ENCODE data around the gene WDFY4.

WDFY4 gene

GRCh38 chr10:48820231-48820630 lies 135.6 kb downstream of the WDFY4 start:
- no peak for DNase-seq

DNA sequence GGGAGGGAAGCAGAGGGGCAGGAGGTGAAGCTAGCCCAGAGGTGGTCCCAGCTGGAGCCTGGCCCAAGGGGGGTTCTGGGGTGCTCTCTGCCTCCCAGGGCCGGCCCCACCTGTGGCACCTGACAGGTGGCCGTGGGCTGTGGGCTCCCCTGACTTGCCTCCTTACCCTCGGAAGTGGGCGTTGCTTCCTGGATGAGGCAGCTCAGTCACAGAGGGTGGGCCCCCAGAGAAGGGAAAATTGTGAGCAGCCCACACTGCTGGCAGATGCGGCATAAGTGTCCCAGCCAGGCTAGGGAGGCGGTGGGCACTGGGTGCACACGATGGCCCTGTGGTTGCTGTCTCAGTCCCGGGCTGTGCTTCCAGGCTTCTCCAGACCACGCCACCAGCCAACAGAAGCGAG lies 136.0 kb downstream of the WDFY4 start:
- no peak for DNase-seq

DNA sequence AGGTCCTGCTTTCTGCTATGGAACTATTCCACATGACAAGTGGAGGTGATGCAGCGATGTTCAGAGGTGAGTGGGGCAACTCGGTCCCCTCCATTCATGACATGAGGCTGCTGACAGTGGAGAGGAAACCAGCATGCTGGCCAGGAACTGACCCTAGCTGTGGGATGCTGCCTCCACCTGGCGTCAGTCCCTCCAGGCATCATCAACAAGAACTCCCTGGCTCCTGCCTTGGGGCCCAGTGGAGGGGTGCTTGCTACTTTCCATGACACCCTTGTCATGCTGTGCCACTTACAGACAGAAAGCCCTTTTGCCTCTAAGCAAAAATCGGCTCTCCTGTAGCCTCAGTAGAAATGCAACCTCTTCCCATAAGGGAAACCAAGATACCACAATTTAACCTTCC lies 136.4 kb downstream of the WDFY4 start:
- no peak for DNase-seq

DNA sequence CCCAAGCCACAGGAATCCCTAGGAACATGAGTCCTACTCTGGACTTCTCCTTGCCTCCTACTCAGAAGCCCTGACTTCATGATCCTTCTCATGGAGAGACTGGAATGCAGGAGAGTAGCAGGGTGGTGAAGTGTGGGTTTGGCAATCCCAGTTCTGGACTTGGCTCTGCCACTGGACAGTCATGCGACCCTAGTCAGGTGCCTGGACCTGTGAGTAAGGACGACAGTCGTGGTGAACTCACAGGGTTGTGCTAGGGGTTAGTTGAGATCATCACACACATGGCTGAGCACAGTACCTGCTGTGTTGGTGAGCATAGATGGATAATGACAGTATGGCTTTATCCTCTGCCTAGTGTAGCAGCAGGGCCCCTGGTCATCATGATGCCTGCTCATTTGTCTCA lies 137.0 kb downstream of the WDFY4 start:
- DNase-seq: no peak

DNA sequence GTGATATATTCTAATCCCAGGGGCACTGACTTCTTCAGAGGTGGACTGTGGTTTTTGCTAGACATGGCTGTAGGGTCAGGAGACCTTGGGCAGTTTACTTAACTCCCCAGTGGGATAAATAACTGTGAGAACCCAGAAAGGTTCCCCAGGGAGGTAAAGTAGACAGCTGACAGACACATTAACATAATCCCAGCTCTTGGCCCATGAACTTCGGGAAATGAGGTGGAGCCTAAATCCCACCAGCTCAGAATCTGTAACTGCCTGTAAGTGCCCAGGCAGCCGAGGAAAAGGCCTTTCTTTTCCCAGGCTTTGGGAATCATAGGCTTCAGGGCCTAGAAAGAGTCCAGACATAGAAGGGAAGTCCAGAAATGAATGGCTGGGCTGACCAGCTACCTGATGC lies 149.0 kb downstream of the WDFY4 start:
- DNase-seq: no peak

GRCh38 chr10:48834189-48834965 lies 149.7 kb downstream of the WDFY4 start:
- DNase-seq: no peak

DNA sequence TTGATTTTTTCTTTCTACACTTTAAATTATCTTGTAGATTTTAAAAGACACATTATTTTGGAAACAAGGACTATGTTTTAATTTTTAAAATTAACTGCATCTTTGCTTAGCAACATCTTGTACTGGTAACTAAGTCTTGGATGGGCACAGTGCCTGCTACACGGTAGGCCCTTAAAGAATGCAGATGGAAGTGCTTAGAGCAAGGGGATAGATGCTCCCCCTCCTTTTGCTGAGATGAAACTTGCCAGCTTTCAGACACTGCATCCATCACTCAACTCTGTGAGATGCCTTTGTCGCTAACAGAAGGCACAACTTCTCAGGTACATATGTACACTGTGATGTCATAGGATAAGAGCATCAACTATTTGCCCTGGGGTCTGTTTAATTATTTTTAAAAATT lies 151.1 kb downstream of the WDFY4 start:
- DNase-seq: no peak

GRCh38 chr10:48836605-48837004 lies 151.9 kb downstream of the WDFY4 start:
- DNase-seq: no peak

DNA sequence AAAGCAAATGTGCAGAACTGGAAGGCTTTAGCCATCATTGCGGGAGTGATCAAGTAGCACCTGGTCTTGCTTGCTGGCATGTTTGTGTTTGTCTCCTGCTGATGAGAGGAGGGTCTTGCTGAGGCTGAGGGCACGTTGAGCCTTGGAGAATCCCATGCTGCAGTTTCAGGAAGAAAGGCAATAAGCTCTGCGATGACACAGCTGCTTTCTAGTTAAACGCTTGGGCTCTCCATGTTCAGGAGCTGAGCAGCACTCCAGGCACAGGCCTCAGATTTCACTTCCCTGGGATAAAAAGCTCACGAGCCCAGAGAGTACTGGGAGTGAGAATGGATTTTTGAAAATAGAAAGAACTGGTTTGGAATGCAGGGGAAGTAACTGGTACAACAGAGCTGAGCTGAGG lies 154.2 kb downstream of the WDFY4 start:
- no peak for DNase-seq

DNA sequence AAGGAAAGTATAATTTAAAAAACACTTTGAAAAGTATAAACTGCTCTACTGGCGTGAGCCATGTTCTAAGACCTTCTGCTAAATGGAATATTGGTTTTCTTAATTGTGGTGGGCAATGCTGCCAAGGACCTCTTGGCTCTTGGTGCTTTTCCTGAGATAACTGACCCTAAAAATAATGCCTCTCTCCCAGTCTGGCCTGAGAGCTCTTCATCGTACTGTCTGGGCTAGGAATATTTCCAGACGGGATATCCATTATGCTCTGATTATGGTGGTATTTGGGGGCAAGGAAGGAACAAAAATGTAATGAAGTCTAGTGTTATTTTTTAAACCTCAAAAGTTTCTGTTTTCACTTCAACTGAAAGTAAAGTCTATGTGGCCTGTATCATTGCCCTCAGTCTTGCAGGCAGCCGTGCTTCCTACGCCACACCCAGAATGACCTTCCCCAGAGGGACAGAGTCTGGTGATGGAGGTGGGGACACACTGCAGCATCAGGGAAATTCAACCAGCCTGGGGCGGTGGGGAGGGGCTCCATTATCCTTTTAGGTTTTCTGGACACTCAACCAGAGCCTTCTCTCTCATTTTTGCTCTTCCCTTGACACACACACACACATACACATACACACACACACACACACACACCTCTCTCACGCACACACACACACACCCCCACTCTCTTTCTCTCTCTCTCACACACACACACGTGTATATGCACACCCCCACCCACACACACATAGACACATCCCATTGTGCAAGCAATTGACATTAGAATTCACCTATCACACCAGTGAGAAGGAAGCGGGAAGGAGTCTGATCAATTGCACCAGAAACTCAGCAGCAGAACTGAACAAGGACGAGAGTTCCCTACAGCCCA lies 155.4 kb downstream of the WDFY4 start:
- DNase-seq: no peak

DNA sequence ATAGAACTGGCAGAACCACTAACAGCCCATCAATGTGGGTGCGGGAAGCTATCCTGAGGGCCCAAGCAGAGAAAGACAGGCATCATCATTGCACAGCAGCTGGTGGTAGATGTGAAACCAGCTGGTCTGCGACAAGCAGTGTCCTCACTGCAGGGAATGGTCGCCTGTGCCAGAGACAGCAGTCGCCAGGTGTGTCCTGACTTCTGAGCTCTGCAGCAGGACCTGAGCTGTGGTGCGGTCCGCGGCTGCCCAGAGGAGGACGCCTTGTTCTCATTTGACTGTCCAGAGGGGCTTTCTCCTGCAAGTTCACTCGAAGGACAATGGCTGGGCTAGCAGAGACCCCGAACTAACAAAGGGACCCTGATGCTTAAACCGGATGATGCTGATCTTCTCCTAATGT lies 157.6 kb downstream of the WDFY4 start:
- DNase-seq: no peak

DNA sequence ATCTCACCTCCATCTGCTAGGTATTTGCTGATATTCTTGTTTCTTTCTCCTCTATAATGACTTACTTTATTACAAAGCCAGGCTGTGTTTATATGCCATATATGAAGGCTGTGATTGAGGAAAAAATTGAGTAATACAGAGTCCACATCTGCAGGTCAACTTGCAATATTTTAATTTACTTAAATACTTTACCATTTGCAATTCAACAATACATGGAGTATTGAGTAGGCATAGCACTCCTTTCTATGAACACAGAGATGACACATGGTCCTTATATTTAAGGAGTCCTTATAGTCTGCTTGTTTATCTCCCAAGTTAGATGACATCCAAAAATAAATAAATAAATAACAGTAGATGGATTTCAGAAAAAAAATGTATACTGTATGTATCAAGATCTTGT lies 158.5 kb downstream of the WDFY4 start:
- no peak for DNase-seq

- DNase-seq: no peak
Observed at GRCh38 chr10:48844616-48845015, 159.9 kb downstream of the WDFY4 start.

DNA sequence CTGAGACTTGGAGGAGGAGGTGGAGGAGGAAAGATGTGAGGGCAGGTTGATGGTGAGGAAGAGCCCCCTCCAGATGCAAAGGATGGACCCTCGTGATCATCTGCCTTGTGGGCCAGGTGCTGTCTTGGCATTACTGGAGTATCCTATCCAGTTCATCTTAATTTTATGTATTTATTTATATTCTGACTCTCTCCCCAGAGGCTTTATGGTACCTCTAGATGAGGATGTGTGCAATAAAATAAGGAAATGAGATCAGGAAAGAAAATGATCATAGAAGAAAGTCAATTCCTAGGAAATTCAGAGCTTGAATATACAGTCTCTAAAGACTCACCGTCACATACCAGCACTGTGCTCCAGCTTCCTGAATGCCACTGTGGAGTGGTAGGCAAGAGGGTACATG lies 160.8 kb downstream of the WDFY4 start:
- no peak for DNase-seq

DNA sequence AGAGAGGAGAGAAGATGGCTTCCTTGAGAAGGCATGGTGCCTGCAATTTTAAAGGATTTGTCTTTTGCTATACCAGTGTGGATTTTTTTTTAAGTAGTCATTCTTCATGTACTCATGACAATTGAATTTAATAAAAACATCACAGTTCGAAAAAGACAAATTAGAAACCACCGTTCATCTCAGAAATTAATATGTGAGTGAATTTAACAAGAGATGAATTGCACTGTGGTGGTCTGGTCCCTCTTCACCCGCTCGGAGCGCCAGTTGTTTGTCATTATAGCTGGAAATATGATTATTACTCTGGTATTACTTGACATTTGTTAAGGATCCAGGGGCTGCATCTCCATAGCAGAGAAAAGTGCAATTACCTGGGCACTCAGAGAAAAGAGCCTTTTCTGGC lies 163.0 kb downstream of the WDFY4 start:
- no peak for DNase-seq

DNA sequence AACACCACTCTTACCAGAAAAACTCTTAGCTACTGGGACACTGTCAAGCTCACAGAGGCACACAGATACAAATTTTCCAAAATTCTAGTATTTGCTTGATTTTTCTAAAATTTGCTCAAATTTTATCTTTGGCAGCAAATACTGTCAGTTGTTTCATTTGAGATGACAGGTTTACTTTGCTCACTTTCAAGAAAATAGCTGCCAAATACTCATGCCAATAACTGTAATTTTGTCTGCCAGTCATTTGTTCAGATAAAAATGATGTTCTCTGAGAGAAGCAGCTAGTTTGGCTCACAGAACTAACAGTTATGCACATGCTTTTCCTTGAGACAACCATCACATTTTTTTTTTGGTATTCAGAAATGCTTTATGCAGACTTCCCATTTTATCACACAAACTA lies 172.2 kb downstream of the WDFY4 start:
- no peak for DNase-seq

DNA sequence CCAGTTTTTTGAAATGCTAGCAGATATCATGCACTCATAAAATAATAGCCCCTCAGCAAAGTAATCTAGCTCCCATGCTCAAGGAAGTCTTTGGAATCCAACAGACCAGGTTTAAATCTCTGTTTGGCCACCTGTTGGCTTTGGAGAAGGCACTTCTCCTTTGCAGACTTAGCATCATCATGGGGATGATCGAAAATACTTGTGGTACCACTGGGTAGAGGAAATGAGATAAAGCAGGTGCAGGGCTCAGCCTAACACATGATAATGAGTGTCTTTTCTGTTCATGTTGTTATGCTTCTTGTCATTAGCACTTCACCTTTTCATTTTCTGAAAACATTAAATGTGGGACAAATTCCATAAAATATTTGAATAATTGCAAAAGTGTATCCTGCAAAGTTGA lies 187.6 kb downstream of the WDFY4 start:
- DNase-seq: no peak

DNA sequence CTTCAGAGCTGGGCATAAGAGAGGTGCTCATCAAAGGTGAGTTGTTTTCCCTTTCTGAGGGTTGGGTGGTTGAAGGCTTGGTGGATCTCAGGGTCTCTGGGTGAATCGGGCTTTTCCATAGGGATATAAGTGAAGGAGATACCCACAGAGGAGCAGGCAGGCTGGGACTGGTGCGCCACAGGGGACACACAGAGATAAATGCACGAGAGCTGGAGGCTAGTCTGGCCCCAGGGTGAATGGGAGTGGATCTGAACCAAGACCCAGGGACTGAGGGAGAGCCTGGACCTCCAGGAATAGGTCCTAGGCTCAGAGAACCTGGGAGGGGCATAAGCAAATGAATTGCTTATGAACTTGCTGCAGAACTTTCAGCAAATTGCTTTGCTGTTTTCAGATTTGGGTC lies 193.4 kb downstream of the WDFY4 start:
- DNase-seq: no peak

- DNase-seq: no peak
Observed at GRCh38 chr10:48879451-48879850, 194.8 kb downstream of the WDFY4 start.

DNA sequence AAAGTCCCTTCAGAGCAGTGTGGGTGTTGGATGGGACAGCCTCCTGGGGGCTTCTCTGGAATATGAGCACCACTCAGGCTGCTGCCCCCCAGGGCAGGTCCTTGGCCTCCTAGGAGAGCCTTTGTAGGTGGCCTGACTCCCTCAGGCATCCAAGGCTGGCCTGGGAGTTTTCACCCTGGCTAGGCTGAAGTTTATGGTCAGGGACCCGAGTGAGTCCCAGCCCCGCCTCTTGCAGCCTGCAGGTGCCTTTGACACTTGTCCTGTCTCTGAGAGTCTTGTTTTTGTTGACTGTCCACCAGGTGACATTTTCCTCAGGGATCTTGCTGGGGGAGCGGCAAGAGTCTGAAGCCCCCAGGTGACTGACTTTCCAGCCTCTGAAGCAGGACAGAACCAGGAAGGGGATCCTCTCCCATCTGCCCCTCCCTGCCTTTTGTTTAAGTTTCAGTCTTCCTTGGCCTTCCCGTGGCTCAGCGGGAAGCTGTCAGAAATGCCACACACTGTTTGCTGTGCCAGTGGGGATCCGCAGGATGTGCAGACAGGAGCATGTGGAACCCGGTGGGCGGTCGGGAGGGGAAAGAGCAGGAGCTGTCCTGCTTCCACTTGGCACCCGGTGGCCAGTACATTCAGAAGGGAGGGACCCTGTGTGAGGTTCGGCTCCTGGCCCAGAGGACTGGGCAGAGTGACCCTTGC lies 195.5 kb downstream of the WDFY4 start:
- DNase-seq: no peak

GRCh38 chr10:48881937-48882336 lies 197.3 kb downstream of the WDFY4 start:
- DNase-seq: no peak

DNA sequence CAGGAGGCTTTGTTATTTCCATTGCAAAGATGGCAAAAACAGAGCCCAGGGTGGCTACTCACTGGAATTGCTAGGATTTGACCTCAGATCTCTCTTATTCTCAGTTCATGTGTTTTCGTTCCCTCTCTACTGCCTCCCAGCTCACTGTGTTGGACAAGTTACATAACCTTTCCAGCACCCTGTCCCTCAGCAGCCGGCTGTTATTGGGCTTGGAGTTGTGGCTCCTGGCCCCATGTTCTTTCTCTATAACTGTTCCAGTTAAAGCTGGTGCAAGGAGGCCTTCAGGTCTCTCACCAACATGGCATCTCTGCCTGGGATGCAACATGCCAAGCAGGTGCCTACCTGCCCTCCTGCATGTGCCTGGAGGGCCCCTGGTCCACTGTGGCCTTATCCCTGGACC lies 198.2 kb downstream of the WDFY4 start:
- no peak for DNase-seq

DNA sequence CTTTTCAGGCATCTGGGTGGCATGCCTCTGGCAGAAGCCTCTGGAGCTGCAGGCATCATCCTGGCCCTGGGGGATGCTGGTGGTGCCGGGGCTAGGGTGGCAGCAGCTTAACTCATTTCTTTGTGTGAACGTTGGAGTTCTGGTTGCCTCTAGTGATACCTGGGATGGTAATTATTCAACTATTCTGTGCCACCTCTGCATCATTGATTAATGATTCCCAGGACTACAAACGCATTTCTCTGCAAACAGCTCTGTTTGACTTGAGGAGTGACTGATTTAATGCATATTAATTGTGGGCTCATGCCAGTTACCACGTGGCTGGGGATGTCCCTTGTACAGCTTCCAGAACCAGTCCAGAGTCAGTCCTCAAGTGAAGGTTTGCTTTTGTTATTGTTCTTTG lies 199.0 kb downstream of the WDFY4 start:
- DNase-seq: no peak
